Measurements from ENCODE around the gene JAK3.
"Not testable (repeated sequence)": the region's sequence is repeated elsewhere in the genome, so short reads cannot be mapped to it uniquely, and the experiment has no call there.

JAK3 gene

DNA sequence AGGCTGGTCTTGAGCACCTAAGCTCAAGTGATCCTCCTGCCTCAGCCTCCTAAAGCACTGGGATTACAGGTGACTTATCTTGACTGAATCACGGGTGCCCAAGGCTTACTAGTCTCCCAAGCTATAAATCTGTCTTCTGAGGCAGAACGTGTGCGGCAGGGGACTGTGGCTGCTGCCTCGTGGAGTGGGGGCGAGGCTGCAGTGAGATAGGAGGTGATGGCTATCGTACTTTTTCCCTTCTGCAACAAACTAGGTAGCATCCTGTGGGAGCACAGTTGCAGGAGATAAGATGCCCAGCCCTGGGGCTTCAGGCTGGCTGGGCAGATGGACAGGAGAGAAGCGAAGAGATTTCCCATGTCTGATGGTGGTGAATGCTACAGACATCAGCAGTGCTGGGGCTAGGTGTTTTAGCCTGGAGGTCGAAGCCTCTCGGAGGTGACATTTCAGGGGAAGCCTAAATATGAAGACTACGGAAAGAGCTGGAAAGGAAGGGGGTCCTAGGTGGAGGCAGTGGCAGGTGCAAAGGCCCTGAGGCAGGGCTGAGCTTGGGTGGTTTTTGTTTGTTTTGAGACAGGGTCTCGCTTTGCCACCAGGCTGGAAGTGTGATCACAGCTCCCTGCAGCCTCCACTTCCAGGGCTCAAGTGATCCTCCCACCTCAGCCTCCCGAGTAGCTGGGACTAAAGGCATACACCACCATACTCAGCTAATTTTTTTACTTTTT lies 45.5 kb downstream of the JAK3 start:
- DNase-seq: no peak

DNA sequence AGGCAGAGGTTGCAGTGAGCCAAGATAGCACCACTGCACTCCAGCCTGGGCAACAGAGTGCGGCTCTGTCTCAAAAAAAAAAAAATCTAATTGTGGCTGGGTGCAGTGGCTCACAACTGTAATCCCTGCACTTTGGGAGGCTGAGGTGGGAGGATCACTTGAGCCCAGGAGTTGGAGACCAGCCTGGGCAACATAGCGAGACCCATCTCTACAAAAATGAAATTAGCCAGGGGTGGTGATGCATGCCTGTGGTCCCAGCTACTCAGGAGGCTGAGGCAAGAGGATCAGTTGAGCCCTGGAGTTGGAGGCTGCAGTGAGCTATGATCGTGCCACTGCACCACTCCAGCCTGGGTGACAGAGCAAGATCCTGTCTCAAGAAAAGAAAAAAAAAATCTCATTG lies 49.2 kb downstream of the JAK3 start:
- not testable (repeated sequence) for DNase-seq

DNA sequence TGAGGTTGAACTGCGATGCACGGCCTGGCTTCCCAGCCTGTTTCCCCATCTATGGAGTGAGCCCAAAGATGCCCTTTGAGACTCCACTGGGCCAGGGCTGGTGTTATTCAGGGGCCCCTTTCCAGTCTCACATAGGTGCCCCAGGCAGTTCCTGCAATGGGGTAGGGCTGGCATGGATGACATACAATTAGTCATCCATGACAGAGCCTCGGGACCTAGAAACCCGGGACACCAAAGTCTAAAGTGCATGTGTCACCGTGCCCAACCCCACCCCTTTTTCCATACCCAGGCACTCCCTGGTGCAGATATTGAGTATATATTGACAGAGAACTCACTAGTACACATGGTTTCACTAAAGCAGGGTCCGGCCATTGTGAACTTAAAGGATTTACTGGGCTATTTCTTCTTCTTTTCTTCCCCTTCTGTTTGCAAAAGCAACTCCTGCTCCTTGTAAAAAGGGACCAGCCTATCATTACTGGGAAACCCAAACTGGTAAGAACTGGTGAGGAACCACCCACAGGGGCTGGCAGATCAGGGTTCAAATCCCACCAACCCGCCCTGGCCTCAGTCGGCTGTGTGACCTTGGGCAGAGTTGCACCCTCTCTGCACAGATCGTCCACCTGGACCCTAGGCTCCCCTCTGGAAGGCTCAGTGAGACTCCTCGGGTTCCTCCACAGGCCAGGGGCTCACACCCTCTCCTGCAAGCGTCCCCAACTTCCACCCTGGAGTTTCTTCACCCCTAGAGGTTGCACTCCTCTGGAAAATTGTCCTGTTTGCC lies 50.2 kb downstream of the JAK3 start:
- DNase-seq: no peak

DNA sequence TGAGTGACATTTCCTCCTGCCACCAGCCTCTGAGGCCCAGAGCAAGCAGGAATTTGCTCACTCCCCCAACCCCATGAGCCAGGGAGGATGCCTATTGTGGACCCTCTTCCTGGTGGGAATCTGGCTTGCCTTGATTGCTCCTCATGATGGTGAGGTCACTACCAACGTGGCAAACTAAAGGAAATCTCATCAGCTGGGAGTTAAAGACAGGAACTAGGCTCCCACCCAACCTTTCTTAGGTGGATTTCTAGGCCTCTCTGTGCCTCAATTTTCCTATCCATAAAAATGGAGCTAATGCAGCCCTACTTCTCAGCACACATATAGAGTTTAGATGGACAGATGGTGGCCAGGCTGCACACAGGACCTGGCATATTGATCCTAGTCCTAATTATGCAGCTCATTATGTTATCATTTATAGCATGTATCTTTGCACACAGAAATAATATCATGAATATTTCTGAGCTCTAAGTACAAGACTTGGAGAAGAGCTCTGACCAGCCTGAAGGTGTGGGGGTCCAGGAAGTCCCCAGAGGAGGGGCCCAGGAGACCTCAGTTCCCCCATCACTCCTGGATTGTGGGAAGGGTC lies 50.9 kb downstream of the JAK3 start:
- DNase-seq: no peak

DNA sequence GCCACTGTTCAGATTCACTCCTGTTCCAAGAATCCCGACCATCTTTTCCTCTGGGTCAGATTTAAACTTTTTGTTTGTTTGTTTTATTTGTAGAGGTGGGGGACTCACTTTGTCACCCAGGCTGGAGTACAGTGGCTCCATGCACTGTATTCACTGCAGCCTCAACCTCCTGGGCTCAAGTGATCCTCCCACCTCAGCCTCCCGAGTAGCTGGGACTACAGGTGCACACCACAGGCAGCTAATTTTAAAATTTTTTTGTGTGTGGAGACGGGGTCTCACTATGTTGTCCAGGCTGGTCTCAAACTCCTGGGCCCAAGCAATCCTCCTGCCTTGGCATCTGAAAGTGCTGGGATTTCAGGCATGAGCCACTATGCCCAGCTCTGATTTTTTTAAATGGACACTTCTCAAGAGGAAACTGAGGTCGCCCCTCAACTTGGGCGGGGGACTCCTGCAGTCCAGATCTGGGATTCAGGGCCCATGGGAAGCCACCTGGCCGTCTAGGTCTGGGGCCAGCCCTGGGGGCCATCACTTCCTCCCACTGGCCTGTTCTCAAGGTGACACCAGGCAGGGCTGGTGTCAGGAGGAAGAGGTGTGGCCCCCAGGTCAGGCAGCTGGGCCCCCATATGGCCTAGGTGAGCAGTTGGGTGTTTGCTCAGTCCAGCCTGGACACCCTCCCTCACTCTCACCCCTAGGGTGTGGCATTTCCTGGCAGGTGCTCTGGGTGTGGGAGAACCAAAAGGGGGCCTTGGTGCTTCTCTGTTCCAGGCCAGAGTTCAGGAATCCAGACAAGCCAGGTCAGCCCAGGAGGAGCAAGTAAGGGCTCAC lies 51.6 kb downstream of the JAK3 start:
- no peak for DNase-seq

DNA sequence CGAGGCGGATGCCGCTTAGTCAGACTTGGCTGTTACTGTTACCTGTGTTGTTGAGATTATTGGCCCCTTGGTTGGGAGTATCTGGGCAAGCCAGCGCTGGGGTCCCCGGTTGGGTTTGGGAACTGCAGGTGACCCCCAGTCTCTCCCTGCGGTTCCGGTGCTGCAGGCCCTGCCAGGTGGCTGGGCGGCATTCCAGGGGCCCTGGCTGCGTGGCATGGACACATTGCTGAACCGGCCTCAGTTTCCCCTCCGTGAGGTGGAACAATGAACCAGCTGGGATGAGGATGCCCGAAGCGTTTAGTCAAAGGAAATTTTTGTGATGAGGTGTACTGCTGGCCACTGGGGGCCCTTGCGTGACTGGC lies 52.3 kb downstream of the JAK3 start:
- DNase-seq: no peak

DNA sequence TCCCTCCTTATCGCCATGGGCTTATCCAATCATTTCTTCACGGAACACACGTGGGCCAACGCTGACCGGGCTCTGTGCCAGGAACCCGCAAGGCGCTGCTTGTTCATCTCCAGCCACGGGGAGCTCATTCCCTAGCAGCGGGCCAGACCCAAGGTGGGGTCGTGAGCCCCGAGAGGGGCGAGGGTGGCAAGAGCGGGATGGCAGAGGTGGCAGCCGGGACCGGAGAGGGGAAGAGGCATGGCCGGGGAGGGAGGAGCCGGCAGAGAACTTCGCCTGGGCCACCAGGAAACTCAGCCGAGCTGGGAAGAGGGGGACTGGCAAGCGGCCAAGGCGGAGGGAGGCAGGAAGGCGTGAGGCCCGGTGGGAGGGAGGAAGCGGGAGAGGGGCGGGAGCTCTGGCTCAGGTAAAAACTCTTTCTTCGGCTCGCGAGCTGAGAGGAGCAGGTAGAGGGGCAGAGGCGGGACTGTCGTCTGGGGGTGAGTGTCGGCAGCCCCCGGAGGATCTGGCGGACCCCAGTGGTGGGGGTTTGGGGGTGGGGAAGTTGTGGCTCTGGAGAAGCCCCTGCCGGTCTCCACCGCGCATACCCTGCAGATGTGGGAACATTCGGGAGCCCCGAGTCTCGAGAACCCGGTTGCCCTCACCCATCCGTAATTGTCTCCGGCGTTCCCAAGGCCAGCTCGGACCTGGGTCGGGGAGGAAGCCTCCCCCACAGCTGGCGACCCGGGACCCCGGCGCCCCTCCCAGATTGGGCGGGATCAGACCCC lies 52.9 kb downstream of the JAK3 start, which contains the start of gene B3GNT3:
TSS of gene B3GNT3 (plus strand) at position 408 of the 764 bp plus-strand sequence. CDS start 12,670 bp downstream, outside the sequence.
- no peak for DNase-seq

DNA sequence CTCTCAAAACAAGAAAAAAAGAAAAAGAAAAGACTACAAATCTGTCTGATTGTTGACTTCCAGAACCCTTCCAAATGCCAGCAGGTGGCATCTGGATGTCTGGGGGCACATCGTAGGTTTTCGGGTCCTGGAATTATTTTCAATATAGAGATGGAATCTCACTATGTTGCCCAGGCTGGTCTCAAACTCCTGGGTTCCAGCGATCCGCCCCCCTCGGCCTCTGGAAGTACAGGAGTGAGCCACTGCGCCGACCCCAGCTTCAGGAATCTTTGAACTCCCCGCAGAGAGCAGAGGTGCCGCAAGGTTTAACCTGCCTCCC lies 53.4 kb downstream of the JAK3 start:
- no peak for DNase-seq

DNA sequence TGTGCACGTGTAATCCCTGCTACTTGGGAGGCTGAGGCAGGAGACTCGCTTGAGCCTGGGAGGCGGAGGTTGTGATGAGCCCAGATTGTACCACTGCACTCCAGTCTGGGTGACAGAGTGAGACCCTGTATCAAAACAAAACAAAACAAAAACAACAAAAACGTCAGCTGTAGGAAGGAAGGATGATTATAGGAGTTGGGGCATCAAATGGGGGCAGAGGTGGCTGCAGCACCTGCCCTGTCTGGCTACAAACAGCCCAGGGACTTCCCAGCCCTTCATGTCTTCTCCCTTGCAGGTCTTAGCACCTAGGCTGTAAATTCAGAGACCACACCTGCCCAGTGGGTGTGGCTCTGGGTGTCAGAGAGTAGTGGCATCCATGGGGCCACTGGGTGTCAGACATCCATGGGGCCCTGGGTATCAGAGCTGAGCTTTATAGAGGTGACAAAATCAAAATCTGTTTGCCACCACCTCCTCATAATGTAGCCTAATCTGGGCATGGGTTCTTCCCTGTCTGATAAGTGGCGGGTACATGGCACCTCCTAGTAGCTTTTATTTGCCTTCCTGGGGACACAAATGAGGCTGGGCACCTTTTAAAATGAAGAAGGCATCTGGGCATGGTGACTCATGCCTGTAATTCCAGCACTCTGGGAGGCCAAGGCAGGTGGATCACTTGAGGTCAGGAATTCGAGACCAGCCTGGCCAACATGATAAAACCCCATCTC lies 57.6 kb downstream of the JAK3 start:
- no peak for DNase-seq

DNA sequence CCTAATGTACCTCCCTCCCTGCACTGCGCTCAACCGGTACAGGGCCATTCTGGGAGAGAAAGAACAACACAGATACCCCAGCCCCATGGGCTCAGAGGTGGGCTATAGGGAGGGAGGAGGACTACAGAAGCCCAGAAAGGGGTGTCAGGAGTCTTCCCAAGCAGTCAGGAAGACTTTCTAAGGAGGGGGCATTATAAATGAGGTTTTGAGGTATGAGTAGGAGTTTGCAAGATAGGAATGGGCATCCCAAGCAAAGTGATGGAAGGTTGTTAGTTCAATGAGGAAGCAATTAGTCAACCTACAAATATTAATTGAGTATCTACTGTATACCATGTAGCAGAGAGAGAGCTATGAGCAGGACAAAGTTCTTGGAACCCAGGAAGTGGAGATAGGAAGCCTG lies 59.1 kb downstream of the JAK3 start:
- no peak for DNase-seq

DNA sequence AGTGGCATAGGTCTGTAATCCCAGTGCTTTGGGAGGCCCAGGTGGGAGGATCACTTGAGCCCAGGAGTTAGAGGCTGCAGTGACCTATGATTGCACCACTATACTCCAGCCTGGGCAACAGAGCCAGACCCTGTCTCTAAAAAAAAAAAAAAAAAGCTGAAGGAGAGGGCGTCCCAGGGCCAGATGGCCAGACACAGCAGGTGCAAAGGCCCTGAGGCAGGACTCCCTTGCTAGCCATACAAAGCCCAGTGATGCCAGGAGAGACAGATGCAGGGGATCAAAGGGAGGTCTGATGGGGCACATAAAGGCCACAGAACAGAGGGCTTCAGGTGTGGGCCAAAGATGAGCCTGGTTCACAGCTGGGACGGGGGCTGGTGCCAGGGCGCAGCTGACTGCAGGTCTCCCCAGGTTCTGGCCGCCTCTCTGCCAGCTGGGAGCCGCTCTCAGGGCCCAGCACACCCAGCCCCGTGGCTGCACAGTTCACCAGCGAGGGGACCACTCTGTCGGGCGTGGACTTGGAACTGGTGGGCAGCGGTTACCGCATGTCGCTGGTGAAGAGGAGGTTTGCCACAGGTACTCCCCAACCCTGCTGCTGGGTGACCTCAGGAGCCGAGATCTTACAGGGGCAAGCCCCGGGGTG lies 60.4 kb downstream of the JAK3 start:
- no peak for DNase-seq

DNA sequence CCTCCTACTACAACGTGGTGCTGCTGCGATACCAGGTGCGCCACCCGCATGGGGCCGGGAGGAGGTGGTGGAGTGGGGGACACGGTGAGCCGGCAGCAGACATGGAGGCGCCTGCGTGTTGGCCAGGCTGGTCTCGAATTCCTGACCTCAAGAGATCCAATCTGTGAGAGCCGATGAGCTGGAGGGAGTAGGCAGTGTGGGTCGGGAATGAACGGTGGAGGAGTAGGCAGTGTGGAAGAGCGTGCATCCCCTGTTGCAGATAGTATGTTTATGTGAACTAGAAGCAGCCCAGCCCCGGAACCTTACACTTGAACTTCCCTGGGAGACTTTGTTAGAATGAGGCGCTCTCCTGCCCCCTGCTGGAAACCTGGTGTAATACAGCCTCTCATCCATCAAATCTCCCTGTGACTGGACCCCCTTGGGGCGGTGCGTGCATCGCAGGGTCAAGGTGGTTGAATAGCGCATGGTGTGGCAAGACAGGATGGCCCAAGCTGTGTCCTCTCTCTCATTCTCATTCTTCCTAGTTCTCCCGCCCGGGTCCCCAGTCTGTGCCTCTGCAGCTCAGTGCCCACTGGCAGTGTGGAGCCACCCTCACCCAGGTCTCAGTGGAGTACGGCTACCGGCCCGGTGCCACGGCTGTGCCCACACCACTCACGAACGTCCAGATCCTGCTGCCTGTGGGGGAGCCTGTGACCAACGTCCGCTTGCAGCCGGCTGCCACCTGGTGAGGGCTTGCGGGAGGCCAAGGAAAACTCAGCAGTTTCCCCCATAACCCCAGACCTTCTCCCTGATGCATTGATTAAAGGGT lies 63.4 kb downstream of the JAK3 start:
- DNase-seq: peak; percentile 2

DNA sequence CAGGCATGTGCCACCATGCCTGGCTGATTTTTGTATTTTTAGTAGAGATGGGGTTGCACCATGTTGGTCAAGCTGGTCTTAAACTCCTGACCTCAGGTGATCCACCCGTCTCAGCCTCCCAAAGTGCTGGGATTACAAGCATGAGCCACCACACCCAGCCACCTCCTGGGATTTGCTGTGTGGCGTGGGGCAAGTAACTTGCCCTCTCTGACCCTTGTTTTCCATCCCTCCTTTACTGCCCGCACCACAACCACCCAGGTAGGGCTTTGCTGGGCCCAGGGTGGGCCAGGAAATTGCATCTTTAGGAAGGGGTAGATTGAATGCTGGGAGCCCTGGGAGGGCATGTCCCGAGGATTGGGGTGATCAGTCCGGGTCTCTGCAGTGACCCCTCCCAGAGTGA lies 64.1 kb downstream of the JAK3 start:
- DNase-seq: not testable (repeated sequence)

DNA sequence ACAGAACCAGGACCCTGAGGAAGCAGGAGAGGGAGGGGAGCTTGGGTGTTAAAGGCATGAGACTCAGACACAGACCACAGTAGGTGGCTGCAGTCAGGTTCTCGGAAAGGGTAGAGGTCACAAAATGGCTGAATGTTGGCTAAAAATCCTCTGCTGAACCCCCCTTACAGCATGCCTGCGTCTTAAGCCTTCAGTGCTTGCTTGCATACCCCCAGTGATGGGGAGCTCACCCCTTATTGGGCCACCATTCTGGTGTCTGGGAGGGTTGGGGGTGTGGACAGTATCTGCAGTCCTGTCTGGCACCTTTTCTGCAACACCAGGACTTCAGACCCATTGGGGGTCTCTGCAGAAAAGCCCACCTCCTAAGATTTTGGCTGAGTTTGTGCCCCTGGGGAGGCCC lies 67.0 kb downstream of the JAK3 start:
- no peak for DNase-seq

DNA sequence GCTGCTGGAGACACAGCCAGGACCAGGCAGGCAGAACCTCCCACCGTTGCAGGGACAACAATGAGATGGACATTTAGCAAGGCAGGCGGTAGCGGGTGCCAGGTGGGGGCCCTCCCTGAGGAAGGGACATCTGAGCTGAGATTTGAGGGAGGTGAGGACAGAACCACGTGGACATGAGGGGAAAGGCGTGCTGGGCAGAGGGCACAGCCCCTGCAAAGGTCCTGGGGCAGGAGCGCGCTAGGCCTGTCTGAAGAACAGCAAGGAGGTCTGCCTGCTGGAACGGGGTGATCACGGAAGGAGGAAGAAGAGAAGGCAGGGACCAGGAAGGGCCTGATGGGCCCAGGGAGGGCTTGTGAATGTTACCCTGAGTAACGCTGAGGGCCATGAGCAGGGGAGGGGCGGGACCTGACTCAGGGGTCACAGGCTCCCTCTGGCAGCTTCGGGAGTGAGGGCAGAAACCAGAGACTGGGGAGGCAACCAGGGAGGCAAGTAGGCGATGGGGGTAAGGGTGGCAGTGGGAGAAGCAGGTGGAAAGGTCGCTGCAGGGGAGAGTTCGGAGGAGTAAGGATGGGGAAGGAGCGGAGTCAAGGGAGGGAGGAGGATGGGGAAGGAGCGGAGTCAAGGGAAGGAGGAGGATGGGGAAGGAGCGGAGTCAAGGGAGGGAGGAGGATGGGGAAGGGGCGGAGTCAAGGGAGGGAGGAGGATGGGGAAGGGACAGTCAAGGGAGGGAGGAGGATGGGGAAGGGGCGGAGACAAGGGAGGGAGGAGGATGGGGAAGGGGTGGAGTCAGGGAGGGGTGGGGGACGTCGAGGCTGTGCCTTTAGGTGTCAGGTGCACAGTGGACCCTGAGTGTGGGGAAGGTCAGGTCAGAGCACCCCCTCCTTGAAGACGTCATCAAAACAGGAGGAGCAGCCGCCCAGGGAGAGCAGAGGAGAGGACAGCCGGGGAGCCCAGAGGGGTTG lies 68.5 kb downstream of the JAK3 start:
- DNase-seq: no peak

DNA sequence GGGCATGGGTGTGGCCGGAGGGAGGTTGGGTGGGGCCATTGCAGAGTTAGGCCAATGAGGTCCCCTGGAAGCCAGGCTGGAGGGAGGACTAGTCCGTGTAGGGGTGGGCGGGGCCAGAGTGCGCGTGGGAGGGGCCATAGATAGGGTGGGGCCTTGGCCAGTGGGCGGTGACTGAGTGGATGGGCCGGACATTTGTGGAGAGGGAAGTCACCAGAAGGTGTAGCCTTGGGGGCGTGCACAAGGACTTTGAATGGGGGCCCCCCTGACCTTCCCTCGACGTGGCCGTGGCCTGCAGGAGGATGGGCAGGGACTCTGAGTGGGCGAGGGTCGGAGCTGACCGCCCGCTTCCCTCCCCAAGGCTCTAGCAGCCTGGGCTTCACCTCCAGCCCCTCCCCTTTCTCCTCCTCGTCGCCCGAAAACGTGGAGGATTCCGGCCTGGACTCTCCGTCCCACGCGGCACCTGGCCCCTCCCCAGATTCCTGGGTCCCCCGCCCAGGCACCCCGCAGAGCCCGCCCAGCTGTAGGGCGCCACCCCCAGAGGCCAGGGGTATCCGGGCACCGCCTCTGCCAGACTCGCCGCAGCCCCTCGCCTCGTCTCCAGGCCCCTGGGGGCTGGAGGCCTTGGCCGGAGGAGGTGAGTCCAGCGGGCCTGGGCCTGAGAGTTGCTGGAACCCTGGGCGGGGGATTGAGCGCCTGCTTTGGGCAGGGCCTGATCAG lies 69.4 kb downstream of the JAK3 start:
- DNase-seq: peak; percentile 11

DNA sequence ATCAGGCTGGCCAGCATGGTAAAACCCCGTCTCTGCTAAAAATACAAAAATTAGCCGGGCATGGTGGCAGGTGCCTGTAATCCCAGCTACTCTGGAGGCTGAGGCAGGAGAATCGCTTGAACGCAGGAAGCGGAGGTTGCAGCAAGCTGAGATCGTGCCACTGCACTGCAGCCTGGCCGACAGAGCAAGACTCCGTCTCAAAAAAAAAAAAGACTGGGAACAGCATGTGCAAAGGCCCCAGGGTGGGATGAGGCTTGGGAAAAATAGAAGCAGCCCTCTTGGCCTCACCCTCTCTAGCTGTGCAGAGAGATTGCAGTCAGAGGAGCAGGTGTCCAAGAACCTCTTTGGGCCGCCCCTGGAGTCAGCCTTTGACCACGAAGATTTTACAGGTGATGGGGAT lies 69.9 kb downstream of the JAK3 start:
- DNase-seq: not testable (repeated sequence)

DNA sequence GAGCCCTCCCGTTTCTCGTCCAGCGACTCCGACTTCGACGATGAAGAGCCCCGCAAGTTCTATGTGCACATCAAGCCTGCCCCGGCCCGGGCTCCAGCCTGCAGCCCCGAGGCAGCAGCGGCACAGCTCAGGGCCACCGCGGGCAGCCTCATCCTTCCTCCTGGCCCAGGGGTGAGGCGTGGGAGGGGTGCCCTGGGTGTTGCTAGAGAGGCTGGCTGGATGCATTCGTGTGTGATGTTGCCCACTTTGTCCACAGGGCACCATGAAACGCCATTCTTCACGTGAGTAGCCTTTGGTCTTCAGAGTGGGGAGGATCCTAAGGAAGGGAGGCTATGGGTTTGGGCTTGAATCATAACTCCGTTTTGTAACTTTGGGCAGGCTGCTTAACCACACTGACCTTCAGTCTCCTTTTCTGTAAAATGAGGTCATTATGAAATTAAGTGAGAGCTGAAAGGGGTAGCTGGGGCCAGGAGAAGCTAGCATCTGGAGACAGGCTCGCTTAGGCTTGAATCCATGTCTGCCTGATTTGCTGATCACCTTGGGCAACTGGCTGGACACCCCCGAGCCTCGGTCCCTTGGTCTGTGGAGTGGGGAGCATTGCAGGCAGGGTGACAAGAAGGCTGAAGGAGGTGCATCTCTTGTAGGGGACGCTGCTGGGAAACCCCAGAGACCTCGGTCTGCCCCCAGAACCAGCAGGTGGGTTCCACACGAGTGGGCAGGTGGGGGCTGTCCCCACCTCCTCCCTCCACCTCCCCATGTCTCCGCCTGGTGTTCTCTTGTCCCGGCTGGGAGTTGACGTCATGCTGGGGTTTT lies 71.6 kb downstream of the JAK3 start:
- no peak for DNase-seq
